HT1080 (cell line): ENCODE data around the gene CNGA3. TPM values are rescaled to one million over a fixed set of nuclear protein-coding genes. Genes with fewer than 3 reads are reported as not detected.

ENCODE experiments used
- DNase-seq: peaks from one replicate; pipeline ENCODE4 v3.0.0-alpha.2; 2015; ENCODE audit warnings: low read depth
- total RNA-seq: library from RNA; depleted of rRNA; stranded (reverse); fragments of >200 nt; shearing (Covaris generic); gene quantifications from 2 replicates; pipeline ENCODE4 v1.2.3, GENCODE V29; 2014; rRNA removed

The CNGA3 gene
- total RNA-seq, 1 experiment from 2014 or later: not detected

DNA sequence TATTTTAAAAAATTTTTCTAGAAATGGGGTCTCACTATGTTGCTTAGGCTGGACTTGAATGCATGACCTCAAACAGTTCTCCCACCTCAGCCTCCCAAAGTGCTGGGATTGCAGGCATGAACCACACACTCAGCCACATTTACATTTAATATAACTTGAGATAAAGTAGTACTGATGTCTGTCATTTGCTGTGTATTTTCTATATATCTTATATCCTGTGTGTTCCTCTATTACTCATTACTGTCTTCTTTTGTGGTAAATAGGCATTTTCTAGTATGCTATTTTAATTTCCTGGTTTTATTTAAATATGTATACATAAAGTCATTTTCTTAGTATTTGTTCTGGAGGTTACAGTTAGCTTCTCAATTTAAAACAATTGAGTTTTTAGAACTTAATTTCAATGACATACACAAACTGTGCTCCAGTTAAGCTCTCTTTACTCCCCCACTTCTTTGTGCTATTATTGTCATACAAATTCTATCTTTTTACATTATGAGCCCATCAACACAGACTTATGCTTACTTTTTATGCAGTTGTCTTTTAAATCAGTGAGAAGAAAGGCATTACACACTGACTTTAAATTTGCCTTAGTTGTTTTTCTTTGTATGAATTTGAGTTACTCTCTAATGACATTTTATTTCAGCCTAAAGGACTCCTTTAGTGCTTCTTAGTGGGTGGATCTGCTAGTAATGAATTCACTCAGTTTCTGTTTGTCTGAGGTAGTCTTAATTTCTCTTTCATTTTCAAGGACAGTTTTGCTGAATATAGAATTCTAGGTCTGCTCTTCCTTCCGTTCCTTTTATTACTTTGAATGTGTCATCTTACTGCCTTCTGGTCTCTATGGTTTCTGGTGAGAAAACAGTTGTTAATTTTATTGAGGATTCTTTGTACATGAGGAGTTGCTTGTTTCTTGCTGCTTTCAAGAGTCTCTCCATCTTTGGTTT lies 92.2 kb downstream of the CNGA3 start:
- no peak for DNase-seq

DNA sequence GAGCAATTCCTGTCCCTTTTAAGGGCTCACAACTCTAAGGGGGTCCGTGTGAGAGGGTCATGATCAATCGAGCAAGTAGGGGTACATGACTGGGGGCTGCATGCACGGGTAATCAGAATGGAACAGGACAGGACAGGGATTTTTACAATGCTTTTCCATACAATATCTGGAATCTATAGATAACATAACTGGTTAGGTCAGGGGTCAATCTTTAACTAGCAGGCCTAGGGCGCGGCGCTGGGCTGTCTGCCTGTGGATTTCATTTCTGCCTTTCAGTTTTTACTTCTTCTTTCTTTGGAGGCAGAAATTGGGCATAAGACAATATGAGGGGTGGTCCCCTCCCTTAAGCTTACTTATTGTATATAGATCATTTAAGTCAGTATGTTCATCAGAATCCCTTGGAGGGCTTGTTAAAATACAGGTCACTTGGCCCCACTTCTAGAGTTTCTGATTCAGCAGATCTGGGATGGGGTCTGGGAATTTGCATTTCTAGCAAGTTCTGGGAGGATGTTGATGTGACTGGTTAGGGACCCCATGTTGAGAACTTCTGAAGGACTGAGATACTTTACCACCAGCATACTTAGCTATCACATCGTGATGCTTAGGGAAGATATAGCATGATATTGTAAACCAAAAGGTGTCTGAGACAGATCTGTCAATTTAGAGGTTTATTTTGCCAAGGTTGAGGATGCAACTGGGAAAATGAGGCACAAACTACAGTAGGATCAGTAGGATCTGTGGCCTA lies 95.6 kb downstream of the CNGA3 start:
- DNase-seq: no peak

DNA sequence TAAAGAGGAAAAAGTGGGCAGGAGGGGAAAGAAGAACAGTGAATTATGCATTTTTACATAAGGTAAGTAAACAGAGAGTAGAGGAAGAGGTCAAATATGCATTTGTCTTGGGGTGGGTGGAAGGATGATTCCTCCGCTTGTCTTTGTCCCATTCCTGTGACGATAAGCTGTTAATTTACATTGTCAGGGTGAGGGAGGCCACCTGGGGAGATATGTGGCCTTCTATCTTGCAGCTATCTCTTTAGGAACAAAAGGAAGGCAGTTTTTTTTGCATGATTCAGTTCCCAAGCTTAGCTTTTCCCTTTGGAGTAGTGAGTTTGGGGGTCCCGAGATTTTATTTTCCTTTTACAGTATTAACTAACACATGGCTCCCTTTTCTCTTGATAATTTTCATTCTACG lies 96.2 kb downstream of the CNGA3 start:
- no peak for DNase-seq

DNA sequence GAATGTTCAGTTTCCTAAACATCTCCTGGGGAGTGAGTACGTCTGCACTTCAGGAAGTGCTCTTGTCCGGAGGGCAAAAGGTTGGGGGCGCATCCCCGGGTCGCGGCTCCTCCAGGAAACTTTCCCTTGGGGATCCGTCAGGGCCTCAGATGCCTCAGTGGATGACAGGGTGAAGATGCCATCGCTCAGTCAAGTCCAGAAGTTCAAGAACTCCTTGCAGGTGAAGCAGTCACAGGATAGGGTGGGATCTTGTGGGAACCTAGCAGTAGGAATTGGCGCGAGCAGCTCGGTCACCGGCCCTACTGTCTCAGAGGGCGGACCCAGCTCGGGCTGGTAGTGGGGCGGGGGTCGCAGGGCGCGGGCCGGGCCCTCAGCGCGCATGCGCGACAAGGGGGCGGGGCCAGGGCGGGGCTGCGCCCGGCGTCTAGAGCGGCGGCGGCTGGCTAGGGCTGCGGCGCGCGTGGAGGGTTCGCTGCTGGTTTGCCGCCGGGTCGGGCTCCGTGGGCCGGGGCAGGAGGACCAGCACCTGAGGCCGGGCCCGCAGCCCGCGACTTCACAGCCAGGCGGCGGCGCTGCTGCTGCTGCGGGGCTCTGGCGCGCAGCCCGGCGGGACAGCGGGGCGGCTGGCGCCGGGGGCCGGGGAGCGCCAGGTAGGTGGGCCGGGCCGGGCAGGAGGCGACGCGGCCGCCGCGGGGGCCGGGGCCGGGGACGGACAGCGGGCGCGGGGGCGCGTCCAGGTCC lies 98.3 kb downstream of the CNGA3 start, which contains the start of gene INPP4A:
INPP4A (plus strand) TSS at position 423 of the 741 bp plus-strand sequence. CDS start 75,191 bp downstream, outside the sequence.
- peak; percentile 37 for DNase-seq

DNA sequence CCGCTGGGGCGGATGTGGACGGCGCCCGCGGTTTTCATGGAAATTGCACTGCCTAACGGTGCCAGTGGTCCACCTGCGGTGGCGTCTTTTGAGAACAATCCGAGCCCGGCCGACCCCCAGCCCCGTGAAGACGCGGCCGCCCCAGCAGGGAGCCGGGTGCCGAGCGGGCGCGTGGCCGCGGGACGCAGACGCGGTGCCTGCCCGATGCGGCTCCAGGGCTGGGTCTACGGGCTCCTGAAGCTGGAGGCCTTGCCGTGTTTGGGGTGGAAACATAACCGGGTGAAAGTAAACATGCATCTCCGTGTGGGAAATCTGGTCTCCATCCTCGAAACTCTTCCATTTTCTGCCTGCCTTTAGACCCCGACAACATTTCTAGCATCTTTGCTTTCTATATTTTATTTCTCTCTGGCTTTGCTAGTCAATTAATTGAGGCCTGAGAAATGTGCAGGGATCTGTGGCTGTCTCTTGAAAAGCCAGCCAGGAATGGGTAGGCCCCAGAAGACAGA lies 99.0 kb downstream of the CNGA3 start:
- DNase-seq: no peak

DNA sequence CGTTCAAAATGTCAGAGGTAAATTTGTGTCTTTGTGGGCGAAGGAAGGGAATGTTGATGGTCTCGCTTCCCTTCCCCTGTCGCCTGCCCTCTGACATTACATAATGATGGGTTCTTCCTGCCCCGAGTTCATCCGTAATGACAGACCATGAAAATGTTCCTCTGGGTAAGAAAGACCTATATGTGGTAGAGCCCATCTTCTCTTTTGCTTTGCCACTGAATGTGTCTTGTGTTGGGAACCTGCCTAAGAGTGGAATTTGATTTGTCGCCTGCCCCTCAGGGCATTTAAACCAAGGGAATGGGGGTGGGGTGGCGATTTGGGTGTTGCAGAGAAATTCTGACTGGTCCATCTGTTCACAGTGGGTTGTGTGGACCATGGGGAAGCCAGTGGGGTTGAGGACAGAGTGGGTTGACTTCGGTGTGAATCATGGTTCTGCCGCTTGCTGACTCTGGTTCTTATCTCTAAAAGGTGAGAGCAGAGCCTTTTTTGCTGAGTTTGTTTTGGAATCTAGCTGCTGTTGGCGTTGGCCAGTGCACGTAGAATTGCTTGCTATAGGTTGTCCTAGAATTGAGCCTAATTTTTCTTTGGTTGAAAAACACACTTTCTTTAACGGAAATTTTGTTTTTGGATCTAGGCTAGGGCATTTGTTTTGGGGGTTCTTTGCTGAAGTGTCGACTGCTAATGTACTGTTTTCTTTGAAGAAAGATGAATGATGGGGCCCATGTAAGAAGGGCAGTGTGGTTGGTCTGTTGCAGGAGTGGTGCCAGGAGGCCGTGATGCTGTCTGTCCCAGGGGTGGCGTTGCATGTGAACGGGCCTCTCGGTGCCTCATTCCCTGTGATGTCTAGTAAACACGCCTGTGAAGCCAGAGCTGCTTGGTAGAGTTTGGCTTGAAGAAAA lies 99.7 kb downstream of the CNGA3 start:
- DNase-seq: no peak

DNA sequence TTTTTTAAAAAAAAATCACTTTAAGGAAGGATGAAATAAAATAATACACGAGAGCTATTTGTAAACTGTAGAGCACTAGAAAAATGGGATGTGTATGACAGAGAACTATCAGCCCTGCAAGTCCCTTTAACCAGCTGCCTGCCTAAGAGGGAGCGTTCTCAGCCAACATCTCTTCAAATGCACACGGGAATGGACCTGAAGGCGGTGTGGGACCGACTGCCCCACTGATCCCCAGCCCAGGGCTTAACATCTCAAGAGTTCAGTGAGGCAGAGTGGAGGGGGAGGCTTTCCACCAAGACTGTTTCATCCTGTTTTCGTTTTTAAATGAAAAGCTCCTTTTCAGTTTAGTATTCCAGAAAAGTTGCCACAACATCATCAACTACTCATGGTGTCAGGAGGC lies 100.6 kb downstream of the CNGA3 start:
- DNase-seq: no peak

Other genes starting within 250 kb of the CNGA3 start
- gene INPP4A, start 98.4 kb downstream of the CNGA3 start, total RNA-seq: 17.3 and 18.1 TPM in 2 replicates